Stimulated activated CD4-positive, alpha-beta T cell treated with anti-CD3 and anti-CD28 coated beads, TNF-alpha, amount 100 ng/mL, for 48 hours (primary cell): Measurements from ENCODE around the gene NHLRC4.
A peak's percentile ranks its signal among the peaks of the same experiment; 100 is the strongest.

Experiments used
- DNase-seq, 3 donors: peaks; one replicate each; pipeline ENCODE4 v3.0.0-alpha.2; 2020; ENCODE audit warnings: low read depth in 3 of 3

The NHLRC4 gene

DNA sequence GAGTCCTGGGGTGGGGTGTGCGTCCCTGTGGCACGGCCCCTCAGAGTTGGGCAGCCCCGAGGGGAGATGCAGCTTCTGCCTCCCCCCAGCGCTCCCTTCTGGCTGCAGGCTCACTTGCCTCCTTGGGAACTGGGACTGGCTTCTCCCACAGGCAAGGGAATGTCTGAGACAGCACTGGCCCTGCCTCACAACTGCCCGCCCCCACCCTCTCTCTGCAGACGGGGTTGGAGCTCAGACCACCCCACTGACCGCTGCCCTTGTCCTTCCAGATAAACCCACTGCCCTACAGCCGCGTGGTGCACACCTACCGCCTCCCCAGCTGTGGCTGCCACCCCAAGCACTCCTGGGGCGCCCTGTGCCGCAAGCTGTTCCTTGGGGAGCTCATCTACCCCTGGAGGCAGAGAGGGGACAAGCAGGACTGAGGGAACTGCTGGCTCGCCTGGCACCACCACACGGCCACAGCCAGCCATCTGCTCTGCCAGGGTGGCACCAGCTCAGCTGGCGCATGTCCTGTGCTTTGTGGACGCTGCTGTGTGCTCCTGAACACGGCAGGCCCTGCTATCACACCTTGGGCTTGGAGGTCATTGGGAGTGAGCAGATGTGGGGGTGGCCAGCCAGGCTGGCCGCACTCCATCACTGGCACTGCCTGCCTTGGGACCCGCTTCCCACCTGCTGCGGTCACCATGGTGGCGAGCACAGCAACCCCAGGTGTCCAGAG is 16.0 kb downstream of the NHLRC4 start:
- DNase-seq = no peak

- no peak for DNase-seq
Observed at GRCh38 chr16:583470-583814, 16.6 kb downstream of the NHLRC4 start.

- no peak for DNase-seq
Observed at GRCh38 chr16:583815-584591, 17.2 kb downstream of the NHLRC4 start.

DNA sequence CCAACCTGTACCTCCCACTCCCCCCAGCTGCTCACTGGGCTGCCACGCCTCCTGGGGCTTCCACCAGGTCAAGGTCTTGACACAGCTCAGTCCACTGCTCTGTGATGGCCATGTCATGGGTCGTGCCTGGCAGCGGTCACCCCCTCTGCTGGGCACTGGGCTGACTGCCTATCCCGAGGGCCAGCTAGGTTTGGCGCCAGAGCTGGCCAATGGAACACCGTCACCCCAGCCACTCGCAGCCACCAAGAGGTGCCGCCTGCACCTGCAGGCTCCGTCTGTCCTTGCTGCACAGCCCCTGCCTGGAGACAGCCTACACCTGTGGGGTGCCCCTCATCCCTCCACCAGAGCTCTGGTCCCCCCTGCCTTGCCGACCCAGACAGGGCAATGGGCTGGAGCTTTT is 18.5 kb downstream of the NHLRC4 start:
- DNase-seq = no peak

GRCh38 chr16:586047-586644 is 19.3 kb downstream of the NHLRC4 start:
- no peak for DNase-seq

DNA sequence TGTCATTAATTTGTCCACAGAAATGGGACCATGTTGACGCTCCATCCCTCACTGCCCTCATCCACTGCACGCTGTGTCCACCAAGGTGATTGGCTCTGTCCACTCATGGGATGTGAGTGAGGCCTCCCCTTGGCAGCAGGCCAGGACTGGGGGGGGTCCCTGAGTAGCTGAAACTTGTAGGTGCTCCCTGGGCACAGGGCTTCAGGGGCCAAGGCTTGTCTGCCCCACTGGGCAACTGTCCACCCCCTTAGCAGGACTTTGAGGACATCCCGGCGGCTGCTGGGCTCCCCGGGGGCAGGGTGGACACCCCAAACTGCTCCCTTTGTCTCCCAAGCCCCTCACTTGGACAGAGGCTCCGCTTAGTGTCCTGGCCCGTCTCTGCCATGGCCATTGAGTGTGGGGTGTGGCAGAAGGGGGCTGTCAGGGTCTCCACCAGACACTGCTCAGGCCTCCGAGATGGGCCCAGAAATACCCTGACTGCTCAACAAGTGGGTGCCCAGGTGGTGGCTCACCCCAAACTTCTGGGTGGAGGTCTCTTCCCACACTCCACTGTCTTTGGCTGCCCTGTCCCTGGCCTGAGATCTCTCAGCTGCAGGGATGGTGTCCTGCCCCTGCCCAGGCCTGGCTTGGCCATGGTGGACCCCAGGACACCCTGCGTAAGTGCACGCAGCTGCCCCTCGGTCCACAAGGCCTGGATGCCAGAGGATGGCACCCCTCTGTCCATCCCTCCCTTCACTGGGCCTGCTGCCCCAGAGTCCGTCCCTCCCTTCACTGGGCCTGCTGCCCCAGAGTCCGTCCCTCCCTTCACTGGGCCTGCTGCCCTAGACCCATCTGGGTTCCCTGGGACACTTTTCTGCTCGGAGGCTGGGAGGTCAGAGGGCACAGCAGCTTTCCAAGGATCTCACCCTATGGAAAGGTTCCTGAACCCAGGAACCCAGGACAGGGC is 20.1 kb downstream of the NHLRC4 start:
- no peak for DNase-seq

DNA sequence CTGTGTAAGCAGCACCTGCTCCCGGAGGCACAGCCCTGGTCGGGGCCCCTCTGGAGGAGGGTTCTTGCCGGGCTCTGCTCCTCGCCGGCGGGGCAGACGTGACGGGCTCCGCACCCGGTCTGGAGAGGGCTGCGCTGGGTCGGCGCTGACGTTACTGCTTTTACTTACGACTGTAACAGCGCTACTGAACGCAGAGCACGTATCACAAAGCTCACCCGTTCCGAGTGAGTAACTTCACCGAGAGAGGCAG is 21.8 kb downstream of the NHLRC4 start:
- DNase-seq = peak; percentile 39 to 57 (median 55)

- DNase-seq = peak; percentile 95 to 96 (median 96)
Observed at GRCh38 chr16:588889-589657, 22.3 kb downstream of the NHLRC4 start.

DNA sequence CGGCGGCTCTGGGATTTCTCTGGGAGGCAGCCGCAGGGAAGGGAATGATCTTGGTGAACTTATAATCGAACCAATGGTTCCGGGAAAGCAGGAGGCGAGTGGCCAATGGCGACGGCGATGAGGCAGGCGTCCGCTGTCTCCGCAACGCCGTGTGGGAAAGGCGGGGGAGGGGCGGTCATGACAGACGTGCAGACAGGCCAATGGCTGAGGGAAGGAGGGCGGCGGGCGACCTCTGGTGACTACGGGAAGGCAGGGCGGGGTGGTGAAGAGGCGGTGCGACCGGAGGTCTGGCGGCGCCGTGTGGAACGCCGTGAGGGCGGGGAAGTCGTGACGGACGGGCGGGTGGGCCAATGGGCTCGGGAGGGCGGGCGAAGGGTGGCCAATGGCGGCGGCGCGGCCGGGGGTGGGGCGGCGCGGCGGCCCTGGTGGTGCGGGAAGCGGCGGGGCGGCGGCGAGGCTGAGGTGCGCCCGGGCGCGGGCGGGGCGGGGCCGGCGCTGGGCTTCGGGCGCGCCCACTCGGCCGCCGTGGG is 22.9 kb downstream of the NHLRC4 start, which contains the start of gene RAB40C:
RAB40C (plus strand) TSS at position 409 of the 530 bp plus-strand sequence. CDS start 226 bp downstream, outside the sequence.
- DNase-seq = peak; percentile 99

DNA sequence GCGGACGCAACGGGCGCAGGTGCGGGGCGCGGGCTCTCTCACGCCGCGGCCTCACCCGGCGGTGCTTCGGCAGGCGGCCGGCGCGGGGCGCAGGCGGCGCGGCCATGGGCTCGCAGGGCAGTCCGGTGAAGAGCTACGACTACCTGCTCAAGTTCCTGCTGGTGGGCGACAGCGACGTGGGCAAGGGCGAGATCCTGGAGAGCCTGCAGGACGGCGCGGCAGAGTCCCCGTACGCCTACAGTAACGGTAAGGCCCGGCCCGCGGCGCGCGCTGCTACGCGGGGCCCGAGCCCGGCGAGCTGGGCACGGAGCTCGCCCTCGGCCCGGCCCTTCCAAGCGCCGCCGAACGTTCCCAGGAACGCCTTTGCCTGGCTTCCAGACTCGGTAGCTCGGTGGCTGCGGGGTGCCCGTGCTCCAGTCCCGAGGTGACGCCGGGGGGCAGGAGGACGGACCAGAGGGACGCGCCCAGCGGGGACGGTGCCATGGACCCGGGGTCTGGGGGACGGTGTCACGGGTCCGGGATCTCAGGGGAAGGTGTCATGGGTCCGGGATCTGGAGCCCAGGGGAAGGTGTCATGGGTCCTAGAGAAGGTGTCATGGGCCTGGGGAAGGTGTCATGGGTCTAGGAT is 23.5 kb downstream of the NHLRC4 start:
- DNase-seq = no peak

GRCh38 chr16:590815-591200 is 24.0 kb downstream of the NHLRC4 start:
- DNase-seq = no peak

DNA sequence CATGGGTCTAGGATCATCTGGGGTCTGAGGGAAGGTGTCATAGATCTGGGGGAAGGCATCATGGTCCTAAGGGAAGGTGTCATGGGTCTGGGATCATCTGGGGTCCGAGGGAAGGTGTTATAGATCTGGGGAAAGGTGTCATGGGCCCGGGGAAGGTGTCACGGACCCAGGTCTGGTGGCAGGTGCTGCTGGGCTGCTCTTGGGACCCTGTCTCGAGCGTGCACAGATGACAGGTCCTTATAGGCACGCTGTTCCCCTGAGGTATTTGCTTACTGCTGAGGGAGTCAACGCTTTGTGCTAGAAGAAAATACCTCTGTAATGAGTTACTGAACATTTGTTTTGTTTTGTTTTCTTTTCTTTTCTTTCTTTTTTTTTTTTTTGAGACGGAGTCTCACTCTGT is 24.4 kb downstream of the NHLRC4 start:
- DNase-seq = no peak

- no peak for DNase-seq
Observed at GRCh38 chr16:591892-592517, 25.2 kb downstream of the NHLRC4 start.

DNA sequence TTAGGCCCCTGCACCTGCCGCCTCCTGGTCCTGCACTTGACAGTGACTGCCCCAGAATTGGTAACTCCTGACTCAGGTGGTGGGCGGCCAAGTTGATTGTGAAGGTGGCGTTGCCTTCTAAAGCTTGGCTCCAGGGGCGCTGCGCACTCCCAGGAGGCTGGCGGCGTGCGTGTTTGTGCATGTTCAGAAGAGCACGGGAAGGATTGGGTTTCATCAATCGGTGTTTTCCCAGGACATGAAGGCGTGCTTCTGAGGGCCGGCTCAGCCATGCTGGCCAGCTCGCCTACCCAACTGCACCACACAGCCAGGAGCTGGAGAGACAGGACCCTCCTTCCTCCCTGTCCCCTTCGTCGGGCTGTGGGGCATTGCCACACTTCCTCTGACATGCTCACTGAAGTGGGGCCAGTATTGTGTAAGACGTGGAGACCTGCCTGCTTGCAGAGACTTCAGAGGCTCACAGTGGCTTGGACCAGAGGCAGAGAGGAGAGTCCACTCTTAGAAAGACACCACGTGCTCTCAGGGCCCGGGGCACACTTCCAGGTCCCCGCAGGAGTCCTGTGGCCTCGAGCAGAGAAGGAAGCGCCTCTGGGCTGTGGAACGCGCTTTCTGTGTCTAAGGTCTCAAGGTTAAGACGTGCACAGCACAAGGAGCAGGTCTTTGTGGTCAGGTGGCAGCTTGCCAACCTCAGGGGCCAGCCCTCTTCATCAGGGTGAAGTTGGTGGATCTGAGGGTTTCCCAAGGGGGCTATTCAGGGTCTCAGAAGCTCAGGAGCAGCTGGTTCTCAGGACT is 25.9 kb downstream of the NHLRC4 start:
- DNase-seq = no peak

- no peak for DNase-seq
Observed at GRCh38 chr16:593406-593805, 26.6 kb downstream of the NHLRC4 start.

DNA sequence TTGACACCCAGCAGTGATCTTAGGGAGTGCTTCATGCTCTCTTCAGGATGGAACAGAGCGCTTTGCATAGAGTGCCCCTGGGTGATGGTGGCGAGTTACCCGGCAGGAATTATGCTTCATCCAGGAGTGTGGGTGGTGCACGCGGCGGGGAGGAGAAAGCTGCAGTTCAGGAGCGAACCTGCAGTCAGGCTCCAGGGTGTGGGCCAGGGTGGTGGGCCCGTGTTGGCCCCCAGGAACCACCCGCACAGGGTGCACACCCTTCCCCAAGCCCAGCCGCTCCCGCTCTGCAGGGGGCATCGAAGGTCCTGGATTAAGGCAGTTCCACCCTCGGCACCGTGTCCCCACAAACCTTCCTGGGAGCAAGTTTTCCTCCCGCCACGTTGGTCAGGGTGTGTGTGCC is 27.0 kb downstream of the NHLRC4 start:
- no peak for DNase-seq

GRCh38 chr16:595094-595528 is 28.3 kb downstream of the NHLRC4 start:
- no peak for DNase-seq

GRCh38 chr16:595942-596735 is 29.3 kb downstream of the NHLRC4 start:
- DNase-seq = no peak

GRCh38 chr16:596736-597060 is 29.9 kb downstream of the NHLRC4 start:
- no peak for DNase-seq
